ENCODE results near the gene RASA3. TPM values are rescaled to one million over a fixed set of nuclear protein-coding genes. Genes with fewer than 3 reads are reported as not detected.

Gene RASA3
- total and polyA plus RNA-seq, 2 of the 8 experiments (the other 6 are each of a cell fraction or from before 2014, with no cell fraction given): 7.5 to 21.9 TPM

- TF ChIP-seq ATF2 (IDR thresholded peaks at IDR 0.05; ENCODE audit: low read length) (no peak), HDAC2 (IDR thresholded peaks at IDR 0.05; ENCODE audit: borderline replicate concordance in 1 of 2, low read depth in 2 of 2, low read length in 2 of 2) (no peak), RAD21 (IDR thresholded peaks at IDR 0.05 in 1 of 2, conservative IDR thresholded peaks at IDR 0.05 in 1 of 2; ENCODE audit: low read depth in 2 of 2, low read length in 2 of 2) (no peak), NRF1 (IDR thresholded peaks at IDR 0.05; ENCODE audit: low read depth, low read length) (no peak), E2F6 (IDR thresholded peaks at IDR 0.05) (no peak), ASH2L (IDR thresholded peaks at IDR 0.05; ENCODE audit: low read length) (no peak), NANOG (IDR thresholded peaks at IDR 0.05; ENCODE audit: insufficient read depth, low read depth, low read length, poor library complexity, severe bottlenecking) (no peak)
Observed at GRCh38 chr13:113945857-113946408, 186.5 kb downstream of the RASA3 start (continued).
